Measurements from ENCODE around the gene IGFBP7.

Gene IGFBP7

DNA sequence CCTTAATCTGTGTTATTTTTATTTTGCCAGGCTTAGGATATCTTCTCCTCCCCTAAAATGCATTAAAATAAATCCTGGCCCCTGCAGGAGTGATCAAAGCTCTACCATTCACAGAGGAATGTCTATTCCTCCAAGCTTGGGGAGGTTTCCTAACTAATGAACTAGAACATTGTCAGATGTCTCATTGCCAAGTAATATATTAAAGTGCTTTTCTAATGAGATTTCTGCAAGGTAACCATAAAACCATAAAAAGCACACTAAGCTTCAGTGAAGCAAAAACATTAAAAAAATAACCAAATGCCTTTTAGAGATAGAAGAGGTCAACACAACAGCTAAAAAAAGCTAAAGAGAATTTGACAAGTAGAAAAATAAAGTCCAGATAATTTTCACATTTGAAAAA lies 34.8 kb downstream of the IGFBP7 start:
- DNase-seq (ENCODE audit: extremely low read depth, insufficient read length): no peak

DNA sequence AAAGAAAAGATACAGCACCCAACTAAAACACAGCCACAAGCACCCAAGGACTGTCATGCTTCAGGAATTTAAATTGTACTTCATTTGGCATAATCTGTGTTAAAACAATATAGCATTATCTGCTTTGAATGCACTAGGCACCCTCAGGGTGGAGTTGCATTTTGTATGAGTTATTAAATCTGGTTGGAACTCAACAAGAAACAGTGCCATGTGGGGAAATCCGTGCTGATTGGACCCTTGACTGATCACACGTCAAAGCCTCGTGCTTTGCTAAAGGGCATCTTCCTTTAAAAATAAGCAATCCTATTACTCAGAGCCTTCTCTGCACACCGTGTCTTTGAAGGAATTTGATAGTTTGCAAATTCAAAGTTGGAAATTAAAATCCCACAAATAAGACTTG lies 35.4 kb downstream of the IGFBP7 start:
- TF ChIP-seq, protein P1, sequence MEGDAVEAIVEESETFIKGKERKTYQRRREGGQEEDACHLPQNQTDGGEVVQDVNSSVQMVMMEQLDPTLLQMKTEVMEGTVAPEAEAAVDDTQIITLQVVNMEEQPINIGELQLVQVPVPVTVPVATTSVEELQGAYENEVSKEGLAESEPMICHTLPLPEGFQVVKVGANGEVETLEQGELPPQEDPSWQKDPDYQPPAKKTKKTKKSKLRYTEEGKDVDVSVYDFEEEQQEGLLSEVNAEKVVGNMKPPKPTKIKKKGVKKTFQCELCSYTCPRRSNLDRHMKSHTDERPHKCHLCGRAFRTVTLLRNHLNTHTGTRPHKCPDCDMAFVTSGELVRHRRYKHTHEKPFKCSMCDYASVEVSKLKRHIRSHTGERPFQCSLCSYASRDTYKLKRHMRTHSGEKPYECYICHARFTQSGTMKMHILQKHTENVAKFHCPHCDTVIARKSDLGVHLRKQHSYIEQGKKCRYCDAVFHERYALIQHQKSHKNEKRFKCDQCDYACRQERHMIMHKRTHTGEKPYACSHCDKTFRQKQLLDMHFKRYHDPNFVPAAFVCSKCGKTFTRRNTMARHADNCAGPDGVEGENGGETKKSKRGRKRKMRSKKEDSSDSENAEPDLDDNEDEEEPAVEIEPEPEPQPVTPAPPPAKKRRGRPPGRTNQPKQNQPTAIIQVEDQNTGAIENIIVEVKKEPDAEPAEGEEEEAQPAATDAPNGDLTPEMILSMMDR (IDR thresholded peaks at IDR 0.05; ENCODE audit: insufficient read depth, low read length, poor library complexity, severe bottlenecking): no peak
- no peak for DNase-seq (ENCODE audit: extremely low read depth, insufficient read length)

More for the DNA sequence above, 34.8 kb downstream of the IGFBP7 start:
- Histone ChIP-seq H3K27me3 (replicated peaks; ENCODE audit: control insufficient read depth, insufficient read depth, low read length) (no peaks in the 10 kb centered on the region; the same call in 1 of the 2 replicates), H3K4me3 (replicated peaks; ENCODE audit: low read depth, low read length) (no peak overlapping the region), H3K36me3 (ENCODE audit: control insufficient read depth, insufficient read depth, low read length) (no peaks in the 10 kb centered on the region)
- TF ChIP-seq, protein P1 (IDR thresholded peaks at IDR 0.05; ENCODE audit: insufficient read depth, low read length, poor library complexity, severe bottlenecking): no peak

DNA sequence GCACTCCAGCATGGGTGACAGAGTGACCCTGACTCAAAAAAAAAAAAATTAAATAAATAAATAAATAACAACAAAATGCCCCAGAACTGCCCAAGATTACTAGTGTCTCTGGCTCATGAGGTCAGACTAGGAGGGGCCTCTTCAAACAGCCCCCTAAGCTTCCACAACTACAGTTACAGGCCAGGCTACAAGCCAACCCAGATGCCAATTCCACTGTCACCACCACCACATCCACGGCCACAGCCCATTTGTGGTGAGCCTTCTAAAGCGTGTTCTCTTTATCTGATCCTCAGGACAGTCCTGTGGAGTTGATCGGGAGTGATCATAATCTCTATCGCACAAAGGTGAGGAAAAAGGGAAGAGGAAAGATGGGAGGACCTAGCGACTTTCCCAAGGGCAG lies 36.6 kb downstream of the IGFBP7 start:
- DNase-seq (ENCODE audit: extremely low read depth, insufficient read length): no peak
- Histone ChIP-seq H3K4me3 (replicated peaks; ENCODE audit: low read depth, low read length) (no peak overlapping the region), H3K36me3 (ENCODE audit: control insufficient read depth, insufficient read depth, low read length) (no peaks in the 10 kb centered on the region), H3K27me3 (replicated peaks; ENCODE audit: control insufficient read depth, insufficient read depth, low read length) (no peaks in the 10 kb centered on the region; the same call in 1 of the 2 replicates)
- TF ChIP-seq, protein P1 (IDR thresholded peaks at IDR 0.05; ENCODE audit: insufficient read depth, low read length, poor library complexity, severe bottlenecking): no peak

More for the DNA sequence above, 35.4 kb downstream of the IGFBP7 start:
- H3K36me3 ChIP-seq (ENCODE audit: control insufficient read depth, insufficient read depth, low read length): no peaks in the 10 kb centered on the region
- H3K27me3 ChIP-seq (replicated peaks; ENCODE audit: control insufficient read depth, insufficient read depth, low read length): no peaks in the 10 kb centered on the region; the same call in 1 of the 2 replicates
- H3K4me3 ChIP-seq (replicated peaks; ENCODE audit: low read depth, low read length): no peak overlapping the region

DNA sequence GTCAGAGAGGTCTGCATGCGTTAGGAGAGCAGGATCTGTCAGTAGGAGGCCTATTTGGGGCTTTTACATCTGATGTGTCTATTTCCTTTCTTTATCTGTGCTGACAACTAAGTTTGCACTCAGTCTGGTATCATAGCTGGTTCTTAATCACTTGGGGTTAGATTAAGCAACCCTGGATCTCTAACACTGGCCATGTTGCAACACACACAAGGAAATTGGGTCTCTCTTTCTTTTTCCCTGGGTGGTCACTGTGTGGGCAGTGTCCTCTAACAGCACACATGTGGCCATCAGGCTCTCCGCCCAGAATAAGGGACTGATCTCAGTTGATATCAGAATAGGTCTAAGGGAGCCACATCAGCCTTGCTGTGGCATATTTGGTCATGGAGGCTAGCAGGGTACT lies 38.9 kb downstream of the IGFBP7 start:
- no peak overlapping the region for H3K4me3 ChIP-seq (replicated peaks; ENCODE audit: low read depth, low read length)
- no peaks in the 10 kb centered on the region; the same call in 1 of the 2 replicates for H3K27me3 ChIP-seq (replicated peaks; ENCODE audit: control insufficient read depth, insufficient read depth, low read length)
- H3K36me3 ChIP-seq (ENCODE audit: control insufficient read depth, insufficient read depth, low read length): no peaks in the 10 kb centered on the region
- DNase-seq (ENCODE audit: extremely low read depth, insufficient read length): no peak
- TF ChIP-seq, protein P1 (IDR thresholded peaks at IDR 0.05; ENCODE audit: insufficient read depth, low read length, poor library complexity, severe bottlenecking): no peak

DNA sequence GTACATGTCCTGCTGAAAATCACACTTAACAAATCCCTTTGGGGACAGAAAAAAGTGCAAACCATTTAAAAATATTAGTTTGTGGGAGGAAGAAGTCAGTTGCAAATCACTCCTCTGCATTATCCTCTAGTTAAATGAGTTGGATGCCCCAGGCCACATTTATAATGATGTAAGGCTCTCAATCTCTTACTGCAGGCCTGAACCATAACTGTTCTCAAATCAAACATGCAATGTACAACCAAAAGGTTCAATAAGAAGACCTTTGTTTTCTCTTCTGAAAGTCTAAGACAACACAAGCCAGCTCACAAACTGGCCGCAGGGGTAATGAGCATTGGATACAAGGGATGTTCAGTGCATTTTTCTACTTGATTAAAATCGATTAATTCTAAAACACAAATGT lies 39.7 kb downstream of the IGFBP7 start:
- no peak overlapping the region for H3K4me3 ChIP-seq (replicated peaks; ENCODE audit: low read depth, low read length)
- no peaks in the 10 kb centered on the region for H3K36me3 ChIP-seq (ENCODE audit: control insufficient read depth, insufficient read depth, low read length)
- no peak for DNase-seq (ENCODE audit: extremely low read depth, insufficient read length)
- TF ChIP-seq, protein P1 (IDR thresholded peaks at IDR 0.05; ENCODE audit: insufficient read depth, low read length, poor library complexity, severe bottlenecking): no peak
- no peaks in the 10 kb centered on the region; the same call in 1 of the 2 replicates for H3K27me3 ChIP-seq (replicated peaks; ENCODE audit: control insufficient read depth, insufficient read depth, low read length)
